GM13976 (cell line): ENCODE measurements around the gene KPNA1.

ENCODE experiments used
- DNase-seq: peaks from one replicate; pipeline ENCODE4 v3.0.0; 2012; ENCODE audit warnings: low spot score
- CTCF ChIP-seq: IDR thresholded peaks from 2 replicates; pipeline ENCODE4 v1.5.1; 2012; ENCODE audit warnings: borderline replicate concordance, mild to moderate bottlenecking; ENCODE audit not compliant: insufficient read depth; ENCODE audit errors: extremely low read depth, missing control alignments, control extremely low read depth
- in situ Hi-C: fragments of 300-500 bp; cut with MboI; formaldehyde crosslinking; loops from one replicate; pipeline ENCODE4 v1.12.0; 2022; ENCODE audit warnings: low sequenced_read_pairs, mixed read lengths, inconsistent platforms; ENCODE audit not compliant: unreplicated experiment

The KPNA1 gene

GRCh38 chr3:122374034-122374433 lies 140.7 kb downstream of the KPNA1 start:
- no peak for DNase-seq
- TF ChIP-seq CTCF, result no peak
- in situ Hi-C loops, result no loop called here
